SU-DHL-6 (cell line): ENCODE data around the gene KISS1R.

Experiments used
- H2AFZ ChIP-seq: fragments of 200-600 bp; sonication (generic); 2 replicates; pipeline ENCODE4 v1.6.1; 2014; ENCODE audit warnings: low read depth, mild to moderate bottlenecking, moderate library complexity, mixed read lengths, antibody characterized with exemption, low read length; ENCODE audit not compliant: severe bottlenecking
- H3F3A ChIP-seq: fragments of 200-600 bp; shearing (Covaris generic); 2 replicates; pipeline ENCODE4 v1.6.0; 2016; ENCODE audit warnings: antibody characterized with exemption, mild to moderate bottlenecking; ENCODE audit not compliant: insufficient read depth
- H3K27ac ChIP-seq: fragments of 200-600 bp; sonication (generic); 2 replicates; pipeline ENCODE4 v1.5.1; 2016; ENCODE audit warnings: low read depth, mild to moderate bottlenecking, low read length, moderate library complexity, mixed read lengths
- H3K27me3 ChIP-seq: fragments of 200-600 bp; sonication (generic), shearing (Covaris generic); 2 replicates; pipeline ENCODE4 v1.6.0; 2014; ENCODE audit warnings: mild to moderate bottlenecking, low read length
- H3K36me3 ChIP-seq: fragments of 200-600 bp; sonication (generic); 2 replicates; pipeline ENCODE4 v1.6.1; 2014; ENCODE audit warnings: mild to moderate bottlenecking, low read length, mixed read lengths
- H3K4me2 ChIP-seq: fragments of 300-600, 200-600 bp; shearing (Covaris generic), sonication (generic); 2 replicates; pipeline ENCODE4 v1.6.0; 2014; ENCODE audit warnings: low read length, low read depth, mild to moderate bottlenecking; ENCODE audit not compliant: poor library complexity, severe bottlenecking
- H3K4me3 ChIP-seq: fragments of 200-600 bp; sonication (generic); 2 replicates; pipeline ENCODE4 v1.5.1; 2014; ENCODE audit warnings: antibody characterized with exemption, low read length, mild to moderate bottlenecking, mixed read lengths; ENCODE audit not compliant: insufficient read depth, poor library complexity, severe bottlenecking
- H3K79me2 ChIP-seq: fragments of 200-600 bp; sonication (generic); 2 replicates; pipeline ENCODE4 v1.6.1; 2014; ENCODE audit warnings: mild to moderate bottlenecking, low read length, moderate library complexity; ENCODE audit not compliant: insufficient read depth
- H3K9ac ChIP-seq: fragments of 200-600 bp; sonication (generic); 2 replicates; pipeline ENCODE4 v1.7.0; 2014; ENCODE audit warnings: mild to moderate bottlenecking, low read length
- H3K9me2 ChIP-seq: fragments of 200-600 bp; sonication (generic); replicated peaks from 2 replicates; pipeline ENCODE4 v1.6.1; 2014; ENCODE audit warnings: low read length; ENCODE audit not compliant: insufficient read depth
- H3K9me3 ChIP-seq: fragments of 200-600 bp; sonication (generic); 2 replicates; pipeline ENCODE4 v1.6.1; 2014; ENCODE audit warnings: low read length, mixed read lengths; ENCODE audit not compliant: insufficient read depth
- H4K20me1 ChIP-seq: fragments of 200-600 bp; sonication (generic); 2 replicates; pipeline ENCODE4 v1.6.1; 2014; ENCODE audit warnings: low read depth, mild to moderate bottlenecking, antibody characterized with exemption, low read length, moderate library complexity, mixed read lengths
- EZH2phosphoT487 ChIP-seq: fragments of 200-600 bp; sonication (generic), shearing (Covaris generic); conservative IDR thresholded peaks from 2 replicates; pipeline ENCODE4 v1.6.1; 2018; ENCODE audit warnings: mild to moderate bottlenecking, antibody characterized with exemption, low read length, moderate library complexity, mixed read lengths
- TF ChIP-seq, protein P1 (sequence below): fragments of 200-600 bp; sonication (generic); IDR thresholded peaks from one replicate; pipeline ENCODE4 v1.5.1; 2017; ENCODE audit warnings: antibody characterized with exemption, mild to moderate bottlenecking, low read length, moderate library complexity; ENCODE audit not compliant: insufficient read depth, poor library complexity, severe bottlenecking

Gene KISS1R

DNA sequence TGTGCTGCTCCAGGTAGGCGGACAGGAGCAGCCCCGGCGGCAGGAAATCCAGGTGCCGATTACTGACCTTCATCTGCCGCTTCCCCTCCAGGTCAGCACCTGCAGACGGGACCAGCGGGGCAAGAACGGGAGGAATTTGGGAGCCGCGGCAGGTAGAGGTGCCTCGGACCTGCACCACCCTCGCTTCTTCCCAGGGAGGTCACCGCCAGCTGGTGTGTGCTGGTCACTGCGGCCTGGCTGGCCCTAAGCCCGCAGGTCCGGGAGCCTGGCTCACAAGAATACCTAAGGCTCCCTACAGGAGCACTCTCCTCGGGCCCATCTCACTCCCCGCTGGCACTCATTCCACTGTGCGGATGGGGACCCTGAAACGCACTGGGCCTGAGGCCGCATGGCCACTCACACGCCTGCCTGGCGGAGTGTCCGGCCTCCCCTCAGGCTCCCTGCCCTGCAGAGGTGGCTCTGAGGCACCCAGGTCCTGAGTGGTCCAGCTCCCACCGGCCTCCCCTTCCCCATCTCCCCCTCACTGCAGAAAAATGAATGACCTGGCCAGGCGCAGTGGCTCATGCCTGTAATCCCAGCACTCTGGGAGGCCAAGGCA is 19.6 kb upstream of the KISS1R start:
- 0 out of 2 replicates have a peak, but pooled peaks cover under 1% of the 10 kb centered on the region for H3K79me2 ChIP-seq
- H4K20me1 ChIP-seq: no peaks in the 10 kb centered on the region
- no peak overlapping the region for H3K9ac ChIP-seq
- H3K36me3 ChIP-seq: no peaks in the 10 kb centered on the region
- H2AFZ ChIP-seq: no peak overlapping the region
- no peaks in the 10 kb centered on the region for H3K9me2 ChIP-seq
- no peak overlapping the region for H3K4me2 ChIP-seq
- peaks cover 5% of the 10 kb centered on the region; the same call in 1 of the 2 replicates for H3F3A ChIP-seq
- H3K27ac ChIP-seq: no peak overlapping the region
- H3K4me3 ChIP-seq: no peak overlapping the region
- TF ChIP-seq, protein P1, sequence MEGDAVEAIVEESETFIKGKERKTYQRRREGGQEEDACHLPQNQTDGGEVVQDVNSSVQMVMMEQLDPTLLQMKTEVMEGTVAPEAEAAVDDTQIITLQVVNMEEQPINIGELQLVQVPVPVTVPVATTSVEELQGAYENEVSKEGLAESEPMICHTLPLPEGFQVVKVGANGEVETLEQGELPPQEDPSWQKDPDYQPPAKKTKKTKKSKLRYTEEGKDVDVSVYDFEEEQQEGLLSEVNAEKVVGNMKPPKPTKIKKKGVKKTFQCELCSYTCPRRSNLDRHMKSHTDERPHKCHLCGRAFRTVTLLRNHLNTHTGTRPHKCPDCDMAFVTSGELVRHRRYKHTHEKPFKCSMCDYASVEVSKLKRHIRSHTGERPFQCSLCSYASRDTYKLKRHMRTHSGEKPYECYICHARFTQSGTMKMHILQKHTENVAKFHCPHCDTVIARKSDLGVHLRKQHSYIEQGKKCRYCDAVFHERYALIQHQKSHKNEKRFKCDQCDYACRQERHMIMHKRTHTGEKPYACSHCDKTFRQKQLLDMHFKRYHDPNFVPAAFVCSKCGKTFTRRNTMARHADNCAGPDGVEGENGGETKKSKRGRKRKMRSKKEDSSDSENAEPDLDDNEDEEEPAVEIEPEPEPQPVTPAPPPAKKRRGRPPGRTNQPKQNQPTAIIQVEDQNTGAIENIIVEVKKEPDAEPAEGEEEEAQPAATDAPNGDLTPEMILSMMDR: no peak
- no peak for TF ChIP-seq EZH2phosphoT487
- no peaks in the 10 kb centered on the region for H3K27me3 ChIP-seq
- H3K9me3 ChIP-seq: no peaks in the 10 kb centered on the region

DNA sequence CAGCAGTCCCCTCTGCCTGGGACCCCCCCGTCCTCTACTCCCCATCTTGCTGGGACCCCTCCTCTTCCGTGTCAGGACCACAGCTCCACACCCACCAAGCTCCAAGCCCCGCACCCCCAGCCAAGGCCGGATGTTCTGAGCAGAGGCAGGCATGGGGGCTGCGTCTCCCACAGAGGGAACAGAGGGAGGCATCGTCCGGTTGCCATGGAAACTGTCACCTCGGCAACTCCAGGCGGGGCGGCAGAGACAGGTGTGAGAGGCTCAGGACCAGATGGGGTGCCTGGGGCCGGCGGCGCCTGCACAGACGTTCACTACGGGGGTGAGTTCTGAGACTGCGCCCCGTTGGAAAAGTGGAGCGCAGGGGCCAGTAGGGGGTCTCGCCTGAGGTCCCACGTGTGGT is 18.5 kb upstream of the KISS1R start:
- no peak overlapping the region for H3K4me2 ChIP-seq
- 0 out of 2 replicates have a peak overlapping the region, but pooled peaks have one; percentile 21 for H3K27ac ChIP-seq
- H3K36me3 ChIP-seq: no peaks in the 10 kb centered on the region
- H4K20me1 ChIP-seq: no peaks in the 10 kb centered on the region
- no peak overlapping the region for H3K4me3 ChIP-seq
- no peaks in the 10 kb centered on the region for H3K79me2 ChIP-seq
- no peak overlapping the region for H2AFZ ChIP-seq
- no peaks in the 10 kb centered on the region for H3K9me2 ChIP-seq
- no peaks in the 10 kb centered on the region for H3K9me3 ChIP-seq
- H3K9ac ChIP-seq: no peak overlapping the region
- TF ChIP-seq, protein P1: no peak
- no peak for TF ChIP-seq EZH2phosphoT487
- no peaks in the 10 kb centered on the region for H3K27me3 ChIP-seq
- peaks cover 5% of the 10 kb centered on the region; the same call in 1 of the 2 replicates for H3F3A ChIP-seq

DNA sequence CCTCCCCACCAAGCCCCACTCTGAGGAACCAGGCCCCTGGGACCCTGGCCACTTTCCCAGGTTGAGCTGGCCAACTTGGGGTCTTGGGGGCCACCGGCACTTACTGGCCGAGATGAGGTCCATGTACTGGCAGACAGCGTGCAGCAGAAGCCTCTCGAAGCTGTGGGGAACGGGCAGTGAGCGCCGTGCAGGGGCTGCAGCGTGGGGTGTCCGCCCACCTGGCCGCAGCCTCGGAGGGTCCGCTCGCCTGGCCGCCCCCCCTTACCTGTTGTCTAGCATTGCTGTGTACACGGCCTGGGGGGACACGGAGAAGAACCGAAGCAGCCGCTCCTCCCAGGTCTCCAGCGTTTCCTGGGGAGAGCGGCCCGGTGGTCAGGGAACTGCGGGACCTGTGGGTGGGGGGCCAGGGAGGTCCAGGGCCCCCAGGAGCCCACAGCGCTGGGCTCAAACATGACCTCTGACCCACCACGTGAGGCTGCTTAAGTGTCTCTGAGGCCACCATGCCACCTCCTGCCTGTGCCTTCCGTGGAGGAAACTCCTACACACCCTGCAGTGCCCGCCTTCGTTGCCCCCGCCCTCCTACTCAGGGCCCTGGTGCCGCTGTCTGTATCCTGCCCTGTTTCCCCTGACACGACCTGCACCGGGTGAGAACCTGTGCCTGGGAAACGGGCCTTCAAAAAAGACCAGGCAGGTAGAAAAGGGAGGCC is 17.6 kb upstream of the KISS1R start:
- H3K4me2 ChIP-seq: no peak overlapping the region

More for the DNA sequence above, 17.6 kb upstream of the KISS1R start:
- H2AFZ ChIP-seq: no peak overlapping the region
- H3K9ac ChIP-seq: no peak overlapping the region
- H3K27me3 ChIP-seq: no peaks in the 10 kb centered on the region
- no peaks in the 10 kb centered on the region for H3K79me2 ChIP-seq
- TF ChIP-seq, protein P1: no peak
- no peak for TF ChIP-seq EZH2phosphoT487
- no peaks in the 10 kb centered on the region for H3K9me2 ChIP-seq
- no peak overlapping the region for H3K4me3 ChIP-seq
- peaks cover 5% of the 10 kb centered on the region; the same call in 1 of the 2 replicates for H3F3A ChIP-seq
- H3K36me3 ChIP-seq: no peaks in the 10 kb centered on the region
- H3K9me3 ChIP-seq: no peaks in the 10 kb centered on the region
- H3K27ac ChIP-seq: no peak overlapping the region
- H4K20me1 ChIP-seq: no peaks in the 10 kb centered on the region
